NAMALWA (cell line): Measurements from ENCODE around the gene KRT7.

Experiments
- DNase-seq: peaks from one replicate; pipeline ENCODE4 v3.0.0-alpha.2; 2015; ENCODE audit warnings: low spot score

Gene KRT7

GRCh38 chr12:52199294-52199919, 33.6 kb upstream of the KRT7 start:
- DNase-seq: no peak

- DNase-seq: no peak
Measured at GRCh38 chr12:52200086-52200780, 32.8 kb upstream of the KRT7 start.

DNA sequence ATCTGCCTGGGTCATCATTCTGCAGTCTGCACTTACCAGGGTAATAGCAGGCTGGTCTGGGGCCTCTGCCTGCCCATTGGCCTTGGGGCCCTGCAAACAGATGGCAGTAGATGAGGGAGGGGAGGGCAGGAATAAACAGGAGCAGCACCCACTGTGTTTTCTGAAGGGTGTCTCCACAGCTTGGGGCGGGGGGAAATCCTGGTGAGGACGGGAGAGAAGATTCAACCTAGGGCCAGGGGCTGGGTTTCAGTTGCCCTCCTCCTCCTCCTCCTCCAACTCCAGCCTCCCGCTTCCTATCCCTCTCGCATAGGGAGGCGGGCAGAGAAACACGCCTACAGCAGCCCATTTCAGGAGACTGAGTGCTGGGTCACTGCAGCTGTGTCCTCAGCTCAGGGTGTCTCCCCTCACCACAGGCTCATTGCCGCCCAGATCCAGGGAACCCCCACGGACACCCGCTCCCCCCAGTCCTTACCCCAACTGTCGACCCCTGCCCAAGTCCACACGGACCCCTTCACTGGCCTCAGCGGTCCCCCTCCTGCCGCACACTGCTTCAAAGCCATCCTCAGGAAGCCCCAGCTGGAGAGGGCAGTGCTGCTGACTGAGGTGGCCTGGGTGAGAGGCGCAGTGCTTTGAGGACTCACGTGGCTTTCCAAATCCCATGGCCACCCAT, 32.1 kb upstream of the KRT7 start:
- DNase-seq: no peak

- no peak for DNase-seq
Measured at GRCh38 chr12:52201451-52201839, 31.6 kb upstream of the KRT7 start.

GRCh38 chr12:52202361-52203078, 30.5 kb upstream of the KRT7 start:
- DNase-seq: no peak

DNA sequence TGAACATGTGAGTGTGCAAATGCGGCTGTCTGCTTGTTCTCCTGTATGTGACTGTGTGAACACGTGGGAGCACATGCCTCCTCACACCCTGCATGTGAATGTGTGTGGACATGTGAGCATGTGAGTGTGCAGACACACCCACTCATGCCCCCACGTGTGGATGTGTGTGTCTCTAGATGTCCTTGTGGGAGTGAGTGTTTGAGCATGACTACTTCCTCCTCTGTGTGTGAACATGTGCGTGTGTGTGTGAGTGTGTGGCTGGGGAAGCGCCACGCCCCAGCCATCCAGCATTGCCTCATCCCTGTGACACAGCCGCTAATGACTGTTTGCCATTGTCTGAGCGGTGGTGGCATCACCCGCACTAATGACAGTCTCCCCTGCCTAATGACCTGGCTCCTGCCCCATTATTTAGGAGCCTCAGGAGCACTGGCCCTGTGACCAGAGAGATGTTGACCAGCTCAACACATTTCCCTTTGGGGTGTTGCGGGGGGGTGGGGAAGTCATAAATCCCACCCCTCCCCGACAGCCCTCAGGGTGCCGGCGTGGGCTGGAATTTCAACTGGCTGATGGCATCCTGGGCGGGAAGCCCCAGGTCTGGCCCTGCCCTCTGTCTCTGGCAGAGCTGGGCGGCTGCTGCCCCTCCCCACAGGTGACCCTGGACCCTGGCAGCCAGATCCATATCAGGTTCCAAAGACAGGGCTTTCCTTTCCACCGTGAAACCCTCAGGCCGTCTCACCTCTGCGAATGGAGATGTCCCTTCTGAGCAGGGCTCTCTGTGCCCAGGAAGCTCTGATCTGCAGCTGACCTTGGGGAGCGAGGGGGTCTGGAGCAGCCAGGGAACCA, 29.7 kb upstream of the KRT7 start:
- no peak for DNase-seq

- DNase-seq: no peak
Measured at GRCh38 chr12:52204095-52204930, 28.7 kb upstream of the KRT7 start.

DNA sequence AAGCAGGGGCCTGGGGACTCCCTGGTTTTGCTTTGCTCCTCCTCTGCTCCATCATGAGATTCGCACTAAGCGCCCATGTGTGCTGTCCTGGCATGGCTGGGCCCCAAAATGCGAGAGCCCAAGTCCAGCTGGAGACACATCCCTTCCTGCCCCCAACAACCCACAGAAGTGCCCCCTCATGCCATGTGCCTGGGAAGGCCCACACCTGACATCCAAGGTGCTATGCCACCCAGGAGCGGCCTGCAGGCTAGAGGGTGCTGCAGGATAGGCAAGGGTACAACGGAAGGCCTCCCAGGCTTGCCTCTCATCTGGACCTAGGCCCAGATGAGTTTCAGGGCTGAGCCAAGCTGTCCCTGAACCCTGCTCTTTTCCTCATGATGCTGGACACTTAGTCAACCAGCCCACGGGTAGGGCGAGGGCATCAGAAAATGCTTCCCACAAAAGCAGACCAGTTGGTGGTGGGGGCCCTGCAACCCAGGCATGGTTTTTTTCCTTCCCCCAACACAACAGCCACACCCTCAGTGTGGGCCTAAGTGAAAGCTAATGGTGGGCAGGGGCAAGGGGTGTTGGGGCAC, 28.0 kb upstream of the KRT7 start:
- DNase-seq: no peak

DNA sequence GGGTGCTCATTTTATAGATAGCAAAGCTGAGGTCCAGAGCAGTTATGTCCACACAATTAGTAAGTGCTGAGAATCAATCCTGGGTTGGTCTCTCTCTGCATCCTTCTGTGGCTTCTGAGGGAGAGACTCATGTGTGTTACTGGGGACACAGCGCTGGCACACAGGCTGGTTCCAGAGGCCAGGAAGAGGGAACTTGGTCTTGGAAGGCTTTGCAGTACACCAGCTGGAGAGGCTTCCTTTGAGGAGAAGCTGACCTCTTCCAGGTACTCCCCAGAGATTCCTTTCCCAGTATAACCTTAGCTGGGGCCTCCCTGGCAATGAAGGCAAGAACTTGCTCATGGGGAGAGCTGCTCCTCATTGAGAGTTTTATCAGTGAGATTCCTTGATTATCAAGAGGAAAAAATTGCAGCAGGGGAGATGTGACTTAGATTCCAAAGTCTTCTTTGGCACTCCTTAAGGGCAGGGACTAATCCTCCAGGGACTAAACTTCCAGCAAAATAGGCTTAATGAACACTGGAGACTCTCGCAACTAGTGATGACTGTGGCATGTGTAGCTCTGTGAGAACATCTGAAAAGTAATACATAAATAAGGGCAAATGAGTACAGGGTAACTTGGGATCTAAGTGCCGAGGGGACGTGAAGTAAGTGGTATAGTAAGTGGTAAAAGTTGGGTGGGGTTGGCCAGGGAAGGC, 27.3 kb upstream of the KRT7 start:
- no peak for DNase-seq

GRCh38 chr12:52206304-52207040, 26.6 kb upstream of the KRT7 start:
- no peak for DNase-seq

DNA sequence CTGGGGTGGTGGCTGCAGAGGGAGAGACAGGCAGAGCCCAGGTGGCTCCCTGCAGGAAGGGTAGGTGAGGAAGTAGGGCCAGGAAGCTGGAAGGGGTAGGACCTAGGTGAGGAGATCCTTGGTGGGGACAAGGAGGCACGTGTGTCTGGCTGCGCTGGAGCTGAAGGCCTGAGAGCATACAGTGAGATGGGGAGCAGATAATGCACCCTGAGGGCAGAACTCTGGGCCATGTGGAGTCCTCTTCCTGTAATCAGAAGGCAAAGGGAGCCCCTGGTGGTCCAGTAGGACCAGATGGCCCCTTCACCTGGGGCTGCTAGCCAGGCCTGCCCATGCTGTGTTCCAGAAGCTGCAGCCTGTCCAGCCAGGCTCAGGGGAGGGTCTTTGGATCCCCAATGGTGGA, 25.9 kb upstream of the KRT7 start:
- DNase-seq: no peak

- DNase-seq: no peak
Measured at GRCh38 chr12:52207895-52208294, 25.1 kb upstream of the KRT7 start.

DNA sequence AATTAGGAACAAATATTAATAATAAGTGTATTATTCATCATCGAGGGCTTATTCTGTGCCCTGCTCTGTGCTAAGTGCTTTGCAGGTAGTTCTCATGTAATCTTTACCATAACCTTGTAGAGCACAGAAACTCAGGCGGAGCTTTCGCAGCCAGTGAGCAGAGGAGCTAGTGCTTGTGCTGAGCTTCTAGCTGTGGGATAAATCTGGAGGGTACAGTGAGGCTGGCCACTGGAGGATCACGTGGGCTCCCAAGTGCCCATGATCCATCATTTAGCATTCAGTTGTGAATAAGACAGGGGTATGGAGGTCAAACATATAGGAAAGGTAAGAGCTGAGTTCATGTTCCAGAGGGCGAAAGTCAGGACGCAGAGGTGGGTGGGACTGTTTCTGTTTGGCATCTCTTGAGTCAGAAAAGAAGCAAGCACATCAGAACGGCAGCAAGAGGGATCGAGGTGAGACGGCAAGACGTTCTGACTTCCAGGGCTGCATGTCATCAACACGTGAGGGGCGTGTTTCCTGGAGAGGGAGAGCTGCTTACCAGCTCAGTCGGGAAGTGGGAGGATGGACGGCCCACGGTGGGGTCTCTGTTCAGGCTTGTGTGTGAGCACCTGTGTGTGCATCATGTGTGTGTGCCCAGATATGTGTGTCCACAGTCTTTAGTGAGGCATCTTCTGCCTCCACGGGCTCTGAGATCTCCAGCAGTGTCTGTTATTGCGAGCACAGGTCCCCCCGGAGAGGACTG, 24.4 kb upstream of the KRT7 start:
- no peak for DNase-seq

DNA sequence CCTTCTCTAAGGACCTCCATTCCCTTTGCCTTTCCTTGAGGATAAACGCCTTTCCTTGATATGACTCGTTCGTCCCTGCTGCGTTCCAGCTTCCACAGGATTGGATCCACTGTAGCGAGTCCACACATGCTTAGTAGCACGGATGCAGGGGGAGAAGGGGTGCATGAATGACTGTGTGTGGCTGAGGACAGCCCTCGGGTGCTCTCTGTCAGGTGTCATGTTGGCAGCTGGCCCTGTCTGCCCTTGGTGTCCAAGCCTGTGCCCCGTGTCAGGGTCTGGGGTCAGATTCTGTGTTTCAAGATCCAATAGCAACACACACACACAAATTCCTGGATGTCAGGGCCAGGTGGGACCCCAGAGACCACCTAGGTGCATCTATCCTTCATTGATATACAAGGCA, 23.7 kb upstream of the KRT7 start:
- DNase-seq: no peak

GRCh38 chr12:52210186-52210924, 22.7 kb upstream of the KRT7 start:
- DNase-seq: no peak

- no peak for DNase-seq
Measured at GRCh38 chr12:52210925-52211650, 22.0 kb upstream of the KRT7 start.
